K562 (cell line): ENCODE data around the gene S100A3. TPM values are rescaled to one million over a fixed set of nuclear protein-coding genes. Genes with fewer than 3 reads are reported as not detected.

Source experiments
- CBFA2T3 ChIP-seq: fragments of 450-650 bp; IDR thresholded peaks from 2 replicates; pipeline ENCODE4 v1.6.1; 2017
- FOXA3 ChIP-seq, 2 experiments: fragments of 450-650 bp in 1 of 2; sonication (generic) in 1 of 2; formaldehyde crosslinking; IDR thresholded peaks in 1 of 2; conservative IDR thresholded peaks in 1 of 2; 2 replicates each; pipeline versions ENCODE4 v1.4.0 to v1.8.0; 2020 to 2022; ENCODE audit warnings: mild to moderate bottlenecking in 2 of 2, missing genetic modification reagents in 1 of 2
- IFI16 ChIP-seq: fragments of 250-450 bp; sonication (Bioruptor Pico); IDR thresholded peaks from 2 replicates; pipeline ENCODE4 v2.1.2; 2022; ENCODE audit warnings: mild to moderate bottlenecking, inconsistent platforms
- ILK ChIP-seq: fragments of 450-650 bp; IDR thresholded peaks from 2 replicates; pipeline ENCODE4 v1.6.1; 2016; ENCODE audit warnings: missing genetic modification characterization, low read depth, mild to moderate bottlenecking, missing compliant biosample characterization, moderate library complexity, borderline replicate concordance
- NR4A1 ChIP-seq, 2 experiments: fragments of 250-450 bp in 1 of 2; fragments of 450-650 bp in 1 of 2; sonication (Bioruptor Pico) in 1 of 2; IDR thresholded peaks; 2 replicates each; pipeline versions ENCODE4 v1.4.0 to v1.6.1; 2016 to 2020; ENCODE audit warnings: mild to moderate bottlenecking in 2 of 2, missing compliant biosample characterization in 1 of 2, missing genetic modification characterization in 1 of 2, moderate library complexity in 1 of 2
- PML ChIP-seq: IDR thresholded peaks from 2 replicates; pipeline ENCODE4 v1.6.1; 2012; ENCODE audit warnings: low read length, inconsistent platforms
- PTBP1 ChIP-seq: fragments of 200-400 bp; formaldehyde crosslinking; IDR thresholded peaks from 2 replicates; pipeline ENCODE4 v1.6.1; 2017; ENCODE audit warnings: low read depth, low read length
- RBFOX2 ChIP-seq: fragments of 200-400 bp; formaldehyde crosslinking; IDR thresholded peaks from 2 replicates; pipeline ENCODE4 v1.6.1; 2017; ENCODE audit warnings: low read depth, mild to moderate bottlenecking, low read length, moderate library complexity
- SIRT6 ChIP-seq: IDR thresholded peaks from one replicate; pipeline ENCODE4 v1.6.1; 2012; ENCODE audit warnings: low read depth, mild to moderate bottlenecking, control low read depth, inconsistent platforms, low read length, moderate library complexity
- SUPT5H ChIP-seq: fragments of 450-650 bp; IDR thresholded peaks from 2 replicates; pipeline ENCODE4 v1.6.1; 2016
- ZNF124 ChIP-seq: sonication (generic); formaldehyde crosslinking; IDR thresholded peaks from 2 replicates; pipeline ENCODE4 v1.8.1; 2022; ENCODE audit warnings: missing genetic modification reagents
- ZNF212 ChIP-seq: fragments of 450-650 bp; formaldehyde crosslinking; IDR thresholded peaks from 2 replicates; pipeline ENCODE4 v1.4.0; 2020; ENCODE audit warnings: mild to moderate bottlenecking
- ZNF583 ChIP-seq: fragments of 250-450 bp; sonication (Bioruptor Pico); IDR thresholded peaks from 2 replicates; pipeline ENCODE4 v1.4.0; 2020
- ZNF584 ChIP-seq: fragments of 200-800 bp; sonication (Bioruptor generic); IDR thresholded peaks from 2 replicates; pipeline ENCODE4 v1.6.1; 2016; ENCODE audit warnings: low read depth, mild to moderate bottlenecking, missing genetic modification characterization, missing compliant biosample characterization
- ZNF780A ChIP-seq: fragments of 250-450 bp; sonication (Bioruptor Pico); IDR thresholded peaks from 2 replicates; pipeline ENCODE4 v1.5.0; 2021; ENCODE audit warnings: mild to moderate bottlenecking
- polyA plus RNA-seq, 8 experiments: library from polyadenylated mRNA; depleted of rRNA in 4 of 8; stranded (reverse) in 5 of 8; unstranded in 3 of 8; fragments of >200 nt; fragmentation: Nextera tagmentation in 2 of 8; fragmentation: Illumina TruSeq in 1 of 8; extraction: Ambion mirVana in 2 of 8; extraction: Trizol in 1 of 8; gene quantifications; 2 replicates each; pipeline versions ENCODE4 v1.2.1 to v1.2.3, GENCODE V29; 2011 to 2014; ENCODE audit warnings: inconsistent platforms in 1 of 8, missing spikeins in 1 of 8
- total RNA-seq, 7 experiments: library from RNA; depleted of rRNA in 6 of 7; stranded (reverse); fragments of >200 nt in 6 of 7; fragmentation: Illumina TruSeq in 2 of 7; extraction: Trizol in 2 of 7; gene quantifications; 2 replicates each; pipeline versions ENCODE4 v1.2.1 to v1.2.3, GENCODE V29; 2011 to 2021; ENCODE audit warnings: low replicate concordance in 1 of 7
- TF ChIP-seq, protein P1 (sequence below), 2 experiments: fragments of 450-650 bp in 1 of 2; IDR thresholded peaks; 2 replicates each; pipeline ENCODE4 v1.6.1; 2011 to 2017; ENCODE audit warnings: low read depth in 2 of 2, antibody characterized with exemption in 1 of 2, borderline replicate concordance in 1 of 2, low read length in 1 of 2, mild to moderate bottlenecking in 1 of 2, mixed read lengths in 1 of 2; ENCODE audit not compliant: control insufficient read depth in 1 of 2
- TF ChIP-seq, protein P2 (sequence below): fragments of 450-650 bp; formaldehyde crosslinking; IDR thresholded peaks from 2 replicates; pipeline ENCODE4 v1.4.0; 2020; ENCODE audit warnings: mild to moderate bottlenecking, moderate library complexity

The S100A3 gene
- total and polyA plus RNA-seq, 9 of the 15 experiments (the other 6 are each of a cell fraction or from before 2014, with no cell fraction given) = 0.08 to 1.7 (median 0.18) TPM; not detected in 4

- TF ChIP-seq SIRT6 (no peak), RBFOX2 (peak; percentile 76), ZNF124 (CRISPR knock-in tag) (no peak), NR4A1 (CRISPR knock-in tag; IDR thresholded peaks at IDR 0.05) (no peak), NR4A1 (tag; IDR thresholded peaks at IDR 0.05) (peak; percentile 82), ZNF583 (CRISPR knock-in tag) (peak; percentile 43; the same call in 1 of the 2 replicates), PML (0 out of 2 replicates have a peak, but pooled peaks have one; percentile 40), PTBP1 (no peak), CBFA2T3 (peak; percentile 85), ZNF584 (CRISPR knock-in tag) (no peak), ILK (no peak), ZNF212 (CRISPR knock-in tag) (no peak), ZNF780A (no peak), FOXA3 (CRISPR knock-in tag; conservative IDR thresholded peaks at IDR 0.05 in 1 of 2, IDR thresholded peaks at IDR 0.05 in 1 of 2) (peak in 1 of 2 experiments; percentile 43; a peak in 1 of 4 replicates), IFI16 (CRISPR knock-in tag) (no peak), SUPT5H (peak; percentile 38; the same call in 1 of the 2 replicates)
- TF ChIP-seq, protein P1, sequence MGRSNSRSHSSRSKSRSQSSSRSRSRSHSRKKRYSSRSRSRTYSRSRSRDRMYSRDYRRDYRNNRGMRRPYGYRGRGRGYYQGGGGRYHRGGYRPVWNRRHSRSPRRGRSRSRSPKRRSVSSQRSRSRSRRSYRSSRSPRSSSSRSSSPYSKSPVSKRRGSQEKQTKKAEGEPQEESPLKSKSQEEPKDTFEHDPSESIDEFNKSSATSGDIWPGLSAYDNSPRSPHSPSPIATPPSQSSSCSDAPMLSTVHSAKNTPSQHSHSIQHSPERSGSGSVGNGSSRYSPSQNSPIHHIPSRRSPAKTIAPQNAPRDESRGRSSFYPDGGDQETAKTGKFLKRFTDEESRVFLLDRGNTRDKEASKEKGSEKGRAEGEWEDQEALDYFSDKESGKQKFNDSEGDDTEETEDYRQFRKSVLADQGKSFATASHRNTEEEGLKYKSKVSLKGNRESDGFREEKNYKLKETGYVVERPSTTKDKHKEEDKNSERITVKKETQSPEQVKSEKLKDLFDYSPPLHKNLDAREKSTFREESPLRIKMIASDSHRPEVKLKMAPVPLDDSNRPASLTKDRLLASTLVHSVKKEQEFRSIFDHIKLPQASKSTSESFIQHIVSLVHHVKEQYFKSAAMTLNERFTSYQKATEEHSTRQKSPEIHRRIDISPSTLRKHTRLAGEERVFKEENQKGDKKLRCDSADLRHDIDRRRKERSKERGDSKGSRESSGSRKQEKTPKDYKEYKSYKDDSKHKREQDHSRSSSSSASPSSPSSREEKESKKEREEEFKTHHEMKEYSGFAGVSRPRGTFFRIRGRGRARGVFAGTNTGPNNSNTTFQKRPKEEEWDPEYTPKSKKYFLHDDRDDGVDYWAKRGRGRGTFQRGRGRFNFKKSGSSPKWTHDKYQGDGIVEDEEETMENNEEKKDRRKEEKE (IDR thresholded peaks at IDR 0.05; ENCODE audit: borderline replicate concordance in 1 of 2, control insufficient read depth in 1 of 2, low read depth in 2 of 2, low read length in 1 of 2) = 0 out of 4 replicates have a peak, but pooled peaks of 1 of the 2 experiments have one; percentile 25
- TF ChIP-seq, protein P2, sequence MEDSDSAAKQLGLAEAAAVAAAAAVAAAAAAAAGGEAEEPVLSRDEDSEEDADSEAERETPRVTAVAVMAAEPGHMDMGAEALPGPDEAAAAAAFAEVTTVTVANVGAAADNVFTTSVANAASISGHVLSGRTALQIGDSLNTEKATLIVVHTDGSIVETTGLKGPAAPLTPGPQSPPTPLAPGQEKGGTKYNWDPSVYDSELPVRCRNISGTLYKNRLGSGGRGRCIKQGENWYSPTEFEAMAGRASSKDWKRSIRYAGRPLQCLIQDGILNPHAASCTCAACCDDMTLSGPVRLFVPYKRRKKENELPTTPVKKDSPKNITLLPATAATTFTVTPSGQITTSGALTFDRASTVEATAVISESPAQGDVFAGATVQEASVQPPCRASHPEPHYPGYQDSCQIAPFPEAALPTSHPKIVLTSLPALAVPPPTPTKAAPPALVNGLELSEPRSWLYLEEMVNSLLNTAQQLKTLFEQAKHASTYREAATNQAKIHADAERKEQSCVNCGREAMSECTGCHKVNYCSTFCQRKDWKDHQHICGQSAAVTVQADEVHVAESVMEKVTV (CRISPR knock-in tag) = no peak
Measured at GRCh38 chr1:153566414-153567371, 17.6 kb upstream of the S100A3 start (continued).
